ENCODE measurements around the gene ASB9. TPM values are rescaled to one million over a fixed set of nuclear protein-coding genes. Genes with fewer than 3 reads are reported as not detected.
"Not testable (repeated sequence)": the region's sequence is repeated elsewhere in the genome, so short reads cannot be mapped to it uniquely, and the experiment has no call there.

The ASB9 gene
- total and polyA plus RNA-seq, 10 donors, result 5.4 to 23.0 (median 15.2) TPM

GRCh38 chrX:15292861-15293260 lies 23.0 kb upstream of the ASB9 start:
- no peaks in the 10 kb centered on the region for H3K27me3 ChIP-seq (replicated peaks in 1 of 7)
- H3K36me3 ChIP-seq, result no peaks in the 10 kb centered on the region
- DNase-seq, result no peak
- no peak overlapping the region for H3K4me3 ChIP-seq
- peak overlapping the region in 1 of 8 donors; percentile 18 for H3K27ac ChIP-seq
- intact Hi-C loops (cut with DNase I; ENCODE audit: low total_unique reads), result no loop called here
- no peaks in the 10 kb centered on the region for H3K4me1 ChIP-seq
- WGBS, 5 donors, result 70 to 93% (median 84%) methylated on average over 2 to 3 of the region's 3 CpGs
- TF ChIP-seq CTCF (IDR thresholded peaks at IDR 0.05 in 8 of 11, conservative IDR thresholded peaks at IDR 0.05 in 3 of 11) (no peak), POLR2A (IDR thresholded peaks at IDR 0.05) (no peak), POLR2AphosphoS5 (IDR thresholded peaks at IDR 0.05) (no peak)
- no peaks in the 10 kb centered on the region for H3K9me3 ChIP-seq

DNA sequence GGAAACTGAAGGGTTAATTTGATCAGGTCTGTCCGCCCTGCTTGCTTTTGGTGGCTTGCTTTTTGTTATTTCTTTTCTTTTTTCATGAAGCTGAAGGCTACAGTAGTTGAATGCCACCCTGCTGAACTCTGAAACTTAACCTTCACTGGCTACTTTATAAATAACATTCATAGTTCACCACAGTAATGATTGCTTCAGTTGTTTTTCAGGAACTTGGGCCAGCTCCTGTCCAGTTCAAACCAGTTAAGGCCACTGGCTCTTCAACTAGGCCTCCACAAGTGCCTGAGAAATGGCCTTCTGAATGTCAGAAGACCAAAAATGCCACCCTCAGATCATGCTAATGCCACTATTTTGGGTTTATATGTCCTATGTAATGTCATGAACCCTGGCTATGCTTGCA lies 7.7 kb upstream of the ASB9 start:
- H3K27me3 ChIP-seq (replicated peaks in 1 of 7), result peaks cover 0 to 4% (median 0%) of the 10 kb centered on the region in 7 donors
- DNase-seq, result no peak
- H3K9me3 ChIP-seq, result peaks cover 0 to 7% (median 0%) of the 10 kb centered on the region in 8 donors
- no peak overlapping the region for H3K27ac ChIP-seq
- H3K4me3 ChIP-seq, result no peak overlapping the region
- TF ChIP-seq CTCF (IDR thresholded peaks at IDR 0.05 in 8 of 11, conservative IDR thresholded peaks at IDR 0.05 in 3 of 11), result no peak
- no peak for TF ChIP-seq POLR2A (IDR thresholded peaks at IDR 0.05)
- TF ChIP-seq POLR2AphosphoS5 (IDR thresholded peaks at IDR 0.05), result no peak
- 30 to 89% (median 45%) methylated on average over 1 of the region's 1 CpG for WGBS, 5 donors
- no peaks in the 10 kb centered on the region for H3K36me3 ChIP-seq
- intact Hi-C loops (cut with DNase I; ENCODE audit: low total_unique reads), result no loop called here
- no peaks in the 10 kb centered on the region for H3K4me1 ChIP-seq

DNA sequence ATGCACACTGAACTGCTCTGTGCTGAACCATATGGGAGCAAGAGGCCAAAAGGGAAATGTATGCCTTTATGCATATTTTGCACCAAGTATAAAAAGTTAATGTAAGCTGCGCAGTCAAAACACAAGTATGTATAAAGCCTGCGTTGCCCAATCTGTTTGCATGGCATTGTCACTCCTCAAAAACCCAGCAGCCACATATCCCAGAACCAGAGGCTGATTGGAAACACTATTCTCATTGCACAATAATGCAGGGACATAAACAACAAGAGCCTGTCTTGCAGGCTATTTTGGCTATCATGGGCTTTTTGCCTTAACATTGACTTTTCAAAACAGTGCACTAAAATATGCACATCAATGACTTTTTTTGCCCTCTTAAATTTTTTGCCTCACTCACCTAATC lies 5.1 kb upstream of the ASB9 start:
- intact Hi-C loops (cut with DNase I; ENCODE audit: low total_unique reads), result no loop called here
- H3K27ac ChIP-seq, result no peak overlapping the region
- peaks cover 0 to 4% (median 0%) of the 10 kb centered on the region in 7 donors for H3K27me3 ChIP-seq (replicated peaks in 1 of 7)
- peaks cover 0 to 5% (median 0%) of the 10 kb centered on the region in 6 donors for H3K4me1 ChIP-seq
- no peak for DNase-seq
- H3K4me3 ChIP-seq, result no peak overlapping the region
- peaks cover 0 to 7% (median 0%) of the 10 kb centered on the region in 8 donors for H3K9me3 ChIP-seq
- WGBS, 5 donors, result 67 to 96% (median 85%) methylated on average over 2 of the region's 2 CpGs
- TF ChIP-seq POLR2A (IDR thresholded peaks at IDR 0.05) (no peak), CTCF (IDR thresholded peaks at IDR 0.05 in 8 of 11, conservative IDR thresholded peaks at IDR 0.05 in 3 of 11) (no peak), POLR2AphosphoS5 (IDR thresholded peaks at IDR 0.05) (no peak)
- no peaks in the 10 kb centered on the region for H3K36me3 ChIP-seq

DNA sequence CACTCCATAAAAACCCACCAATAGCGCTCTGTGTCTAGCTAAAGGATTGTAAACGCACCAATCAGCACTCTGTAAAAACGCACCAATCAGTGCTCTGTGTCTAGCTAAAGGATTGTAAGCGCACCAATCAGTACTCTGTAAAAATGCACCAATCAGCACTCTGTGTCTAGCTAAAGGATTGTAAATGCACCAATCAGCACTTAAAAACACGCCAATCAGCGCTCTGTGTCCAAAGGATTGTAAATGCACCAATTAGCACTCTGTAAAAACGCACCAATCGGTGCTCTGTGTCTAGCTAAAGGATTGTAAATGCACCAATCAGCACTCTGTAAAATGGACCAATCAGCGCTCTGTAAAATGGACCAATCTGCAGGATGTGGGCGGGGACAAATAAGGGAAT lies 3.4 kb upstream of the ASB9 start:
- H3K27me3 ChIP-seq (replicated peaks in 1 of 7); H3K4me3 ChIP-seq; intact Hi-C loops (cut with DNase I; ENCODE audit: low total_unique reads); H3K9me3 ChIP-seq; H3K4me1 ChIP-seq; H3K36me3 ChIP-seq; DNase-seq; H3K27ac ChIP-seq: not testable (repeated sequence)
- WGBS, 5 donors, result 81 to 94% (median 91%) methylated on average over 10 of the region's 10 CpGs

- TF ChIP-seq CTCF (IDR thresholded peaks at IDR 0.05 in 8 of 11, conservative IDR thresholded peaks at IDR 0.05 in 3 of 11), result no peak
- DNase-seq, result no peak
- Histone ChIP-seq H3K4me1 (peaks cover 0 to 5% (median 0%) of the 10 kb centered on the region in 6 donors), H3K4me3 (no peak overlapping the region), H3K9me3 (peaks cover 0 to 7% (median 0%) of the 10 kb centered on the region in 8 donors), H3K36me3 (no peaks in the 10 kb centered on the region), H3K27me3 (replicated peaks in 1 of 7) (peaks cover 0 to 4% (median 0%) of the 10 kb centered on the region in 7 donors), H3K27ac (no peak overlapping the region)
- 89 to 100% (median 91%) methylated on average over 1 of the region's 1 CpG for WGBS, 5 donors
- intact Hi-C loops (cut with DNase I; ENCODE audit: low total_unique reads), result no loop called here
Measured at GRCh38 chrX:15271757-15272156, 1.9 kb upstream of the ASB9 start.
